ENCODE measurements around the gene CCDC85C. TPM values are rescaled to one million over a fixed set of nuclear protein-coding genes. Genes with fewer than 3 reads are reported as not detected.

The CCDC85C gene
- polyA plus RNA-seq, 4 donors: 19.0 to 30.3 (median 26.6) TPM

- DNase-seq (ENCODE audit: low read depth in 4 of 4, low spot score in 3 of 4): no peak
Observed at GRCh38 chr14:99497341-99497740, 106.7 kb downstream of the CCDC85C start.

- DNase-seq (ENCODE audit: low read depth in 4 of 4, low spot score in 3 of 4): no peak
Observed at GRCh38 chr14:99484106-99484505, 119.9 kb downstream of the CCDC85C start.

GRCh38 chr14:99481745-99482099 lies 122.3 kb downstream of the CCDC85C start:
- peak in 1 of 4 donors; percentile 2 for DNase-seq (ENCODE audit: low read depth in 4 of 4, low spot score in 3 of 4)

GRCh38 chr14:99480917-99481744 lies 122.9 kb downstream of the CCDC85C start, which contains the start of gene CCNK:
CCNK (plus strand) TSS chr14:99481409; CDS start chr14:99492678, 11,269 bp downstream.
- DNase-seq (ENCODE audit: low read depth in 4 of 4, low spot score in 3 of 4): peak; percentile 99 to 100 (median 100)

GRCh38 chr14:99479906-99480869 lies 123.8 kb downstream of the CCDC85C start, which contains the start of gene SETD3:
SETD3 (minus strand) TSS chr14:99480859; CDS start chr14:99465805, 15,054 bp downstream.
- DNase-seq (ENCODE audit: low read depth in 4 of 4, low spot score in 3 of 4): peak in 1 of 4 donors; percentile 15

GRCh38 chr14:99479160-99479905 lies 124.7 kb downstream of the CCDC85C start:
- DNase-seq (ENCODE audit: low read depth in 4 of 4, low spot score in 3 of 4): peak in 1 of 4 donors; percentile 14

GRCh38 chr14:99478128-99478527 lies 125.9 kb downstream of the CCDC85C start:
- no peak for DNase-seq (ENCODE audit: low read depth in 4 of 4, low spot score in 3 of 4)

GRCh38 chr14:99476864-99477263 lies 127.1 kb downstream of the CCDC85C start:
- DNase-seq (ENCODE audit: low read depth in 4 of 4, low spot score in 3 of 4): no peak

GRCh38 chr14:99475660-99476059 lies 128.3 kb downstream of the CCDC85C start:
- DNase-seq (ENCODE audit: low read depth in 4 of 4, low spot score in 3 of 4): no peak

GRCh38 chr14:99475179-99475578 lies 128.8 kb downstream of the CCDC85C start:
- no peak for DNase-seq (ENCODE audit: low read depth in 4 of 4, low spot score in 3 of 4)

GRCh38 chr14:99473458-99473857 lies 130.5 kb downstream of the CCDC85C start:
- no peak for DNase-seq (ENCODE audit: low read depth in 4 of 4, low spot score in 3 of 4)

GRCh38 chr14:99472937-99473336 lies 131.1 kb downstream of the CCDC85C start:
- DNase-seq (ENCODE audit: low read depth in 4 of 4, low spot score in 3 of 4): no peak

GRCh38 chr14:99471731-99472130 lies 132.3 kb downstream of the CCDC85C start:
- no peak for DNase-seq (ENCODE audit: low read depth in 4 of 4, low spot score in 3 of 4)

GRCh38 chr14:99468836-99469592 lies 135.0 kb downstream of the CCDC85C start:
- no peak for DNase-seq (ENCODE audit: low read depth in 4 of 4, low spot score in 3 of 4)

GRCh38 chr14:99468081-99468480 lies 135.9 kb downstream of the CCDC85C start:
- no peak for DNase-seq (ENCODE audit: low read depth in 4 of 4, low spot score in 3 of 4)

- DNase-seq (ENCODE audit: low read depth in 4 of 4, low spot score in 3 of 4): no peak
Observed at GRCh38 chr14:99467336-99468078, 136.5 kb downstream of the CCDC85C start.

GRCh38 chr14:99466758-99467157 lies 137.2 kb downstream of the CCDC85C start:
- DNase-seq (ENCODE audit: low read depth in 4 of 4, low spot score in 3 of 4): no peak

GRCh38 chr14:99465288-99465687 lies 138.7 kb downstream of the CCDC85C start:
- no peak for DNase-seq (ENCODE audit: low read depth in 4 of 4, low spot score in 3 of 4)

GRCh38 chr14:99463974-99464373 lies 140.0 kb downstream of the CCDC85C start:
- DNase-seq (ENCODE audit: low read depth in 4 of 4, low spot score in 3 of 4): no peak
